Natural killer cell (primary cell): ENCODE measurements around the gene SETX. TPM values are rescaled to one million over a fixed set of nuclear protein-coding genes. Genes with fewer than 3 reads are reported as not detected.

Experiments used
- ATAC-seq, 3 donors: fragments of 150-1000 bp in 2 of 3; fragments of 200-7000 bp in 1 of 3; cut with Tn5 transposase; 1 replicate in 1 of 3; 2 replicates in 2 of 3; pipeline ENCODE4 v1.10.0; 2021; ENCODE audit warnings: mild to moderate bottlenecking in 2 of 3, moderate library complexity in 2 of 3
- DNase-seq, 2 donors: peaks; one replicate each; pipeline versions ENCODE4 v3.0.0 to v3.0.0-alpha.2; 2013 to 2021; ENCODE audit warnings: mixed read lengths in 1 of 2
- H3K27ac ChIP-seq: one replicate; pipeline ENCODE4 v1.5.1; 2013; ENCODE audit warnings: mild to moderate bottlenecking, low read length
- H3K27me3 ChIP-seq: one replicate; pipeline ENCODE4 v1.6.1; 2013; ENCODE audit warnings: low read length; ENCODE audit not compliant: control insufficient read depth, insufficient read depth
- H3K36me3 ChIP-seq: one replicate; pipeline ENCODE4 v1.6.1; 2013; ENCODE audit warnings: low read length; ENCODE audit not compliant: control insufficient read depth, insufficient read depth
- H3K4me1 ChIP-seq: one replicate; pipeline ENCODE4 v1.6.1; 2013; ENCODE audit warnings: low read length; ENCODE audit not compliant: control insufficient read depth, insufficient read depth
- H3K4me3 ChIP-seq: one replicate; pipeline ENCODE4 v1.5.1; 2013; ENCODE audit warnings: low read length
- H3K9me3 ChIP-seq: one replicate; pipeline ENCODE4 v1.6.1; 2013; ENCODE audit warnings: low read length; ENCODE audit not compliant: control insufficient read depth, insufficient read depth
- H3K27ac Mint-ChIP-seq, 2 donors: one replicate each; pipeline ENCODE4 v1.8.0; 2022; ENCODE audit warnings: mild to moderate bottlenecking in 2 of 2, mixed read lengths in 2 of 2, moderate library complexity in 1 of 2
- H3K27me3 Mint-ChIP-seq, 2 donors: one replicate each; pipeline ENCODE4 v1.8.0; 2022; ENCODE audit warnings: low read depth in 2 of 2, mixed read lengths in 2 of 2
- H3K36me3 Mint-ChIP-seq: one replicate; pipeline ENCODE4 v1.8.0; 2022; ENCODE audit warnings: mixed read lengths
- H3K4me1 Mint-ChIP-seq, 2 donors: one replicate each; pipeline ENCODE4 v1.8.0; 2022; ENCODE audit warnings: mixed read lengths in 2 of 2
- H3K4me3 Mint-ChIP-seq: one replicate; pipeline ENCODE4 v1.8.0; 2022; ENCODE audit warnings: mild to moderate bottlenecking, moderate library complexity, mixed read lengths
- H3K9me3 Mint-ChIP-seq, 2 donors: one replicate each; pipeline ENCODE4 v1.8.0; 2022; ENCODE audit warnings: mixed read lengths in 2 of 2
- CTCF ChIP-seq: fragments of 200-600 bp; IDR thresholded peaks from one replicate; pipeline ENCODE4 v1.8.0; 2022; ENCODE audit warnings: antibody characterized with exemption
- WGBS: methylation state at CpG from one replicate; pipeline ENCODE4 v1.1.7; 2013; ENCODE audit warnings: missing lambda C conversion rate; ENCODE audit not compliant: insufficient coverage; 5-methylcytosine and 5-hydroxymethylcytosine counted together
- intact Hi-C: fragments of 100-400 bp; cut with micrococcal nuclease; formaldehyde crosslinking; loops from one replicate; pipeline ENCODE4 v1.14.2; 2022
- total RNA-seq, 4 donors: library from RNA; stranded (reverse); fragments of 120-200 nt in 1 of 4; gene quantifications; one replicate each; pipeline versions ENCODE4 v1.2.3 to v1.2.4, GENCODE V29; 2013 to 2022

SETX gene
- total RNA-seq, 3 donors from 2014 or later (not counting 1 experiment from before 2014, with no cell fraction given), result 85.3 to 109 (median 97.7) TPM

- intact Hi-C loops, result loop anchor here (5.0 kb wide), 1 partner anchor 71 kb away; no protein-coding TSS in a partner anchor
- Mint-ChIP-seq H3K36me3 (no peaks in the 10 kb centered on the region), H3K4me3 (peak overlapping the region; percentile 6), H3K4me1 (peaks cover 10 to 15% of the 10 kb centered on the region in 2 donors), H3K27me3 (no peaks in the 10 kb centered on the region), H3K9me3 (no peaks in the 10 kb centered on the region), H3K27ac (no peak overlapping the region)
- WGBS, result 80% methylated on average over 22 of the region's 22 CpGs
- DNase-seq (no peak), ATAC-seq (no peak)
- Histone ChIP-seq H3K27ac (no peak overlapping the region), H3K4me1 (peaks cover 32% of the 10 kb centered on the region), H3K36me3 (no peaks in the 10 kb centered on the region), H3K4me3 (no peak overlapping the region), H3K27me3 (peaks cover 2% of the 10 kb centered on the region), H3K9me3 (no peaks in the 10 kb centered on the region)
- no peak for TF ChIP-seq CTCF
Observed at GRCh38 chr9:132238026-132238972, 116.5 kb downstream of the SETX start.

GRCh38 chr9:132237481-132237880, 117.3 kb downstream of the SETX start:
- no peak overlapping the region for H3K27ac ChIP-seq
- peaks cover 8 to 10% of the 10 kb centered on the region in 2 donors for H3K4me1 Mint-ChIP-seq
- intact Hi-C loops, result loop anchor here (5.0 kb wide), 1 partner anchor 70 kb away; no protein-coding TSS in a partner anchor
- no peaks in the 10 kb centered on the region for H3K9me3 Mint-ChIP-seq
- H3K4me3 Mint-ChIP-seq, result no peak overlapping the region
- H3K4me1 ChIP-seq, result peaks cover 24% of the 10 kb centered on the region
- no peak for TF ChIP-seq CTCF
- DNase-seq (no peak), ATAC-seq (no peak)
- H3K36me3 ChIP-seq, result no peaks in the 10 kb centered on the region
- no peaks in the 10 kb centered on the region for H3K9me3 ChIP-seq
- no peaks in the 10 kb centered on the region for H3K27me3 ChIP-seq
- H3K4me3 ChIP-seq, result no peak overlapping the region
- no peaks in the 10 kb centered on the region for H3K36me3 Mint-ChIP-seq
- 76% methylated on average over 9 of the region's 9 CpGs for WGBS
- no peak overlapping the region for H3K27ac Mint-ChIP-seq
- H3K27me3 Mint-ChIP-seq, result no peaks in the 10 kb centered on the region

- Histone ChIP-seq H3K36me3 (no peaks in the 10 kb centered on the region), H3K9me3 (no peaks in the 10 kb centered on the region), H3K4me1 (peaks cover 21% of the 10 kb centered on the region), H3K4me3 (no peak overlapping the region), H3K27ac (no peak overlapping the region), H3K27me3 (no peaks in the 10 kb centered on the region)
- H3K4me3 Mint-ChIP-seq, result peak overlapping the region; percentile 6
- H3K4me1 Mint-ChIP-seq, result peaks cover 4 to 6% of the 10 kb centered on the region in 2 donors
- no peaks in the 10 kb centered on the region for H3K27me3 Mint-ChIP-seq
- TF ChIP-seq CTCF, result peak; percentile 76
- DNase-seq (no peak), ATAC-seq (no peak)
- 57% methylated on average over 18 of the region's 18 CpGs for WGBS
- H3K27ac Mint-ChIP-seq, result no peak overlapping the region
- no peaks in the 10 kb centered on the region for H3K36me3 Mint-ChIP-seq
- intact Hi-C loops, result loop anchor here (1.0 to 5.0 kb wide), 2 partner anchors 69 to 474 kb away; no protein-coding TSS in a partner anchor
- H3K9me3 Mint-ChIP-seq, result no peaks in the 10 kb centered on the region
Observed at GRCh38 chr9:132236662-132237311, 118.0 kb downstream of the SETX start.
